PC-9 (cell line): ENCODE results near the gene CBX4. TPM values are rescaled to one million over a fixed set of nuclear protein-coding genes. Genes with fewer than 3 reads are reported as not detected.

Source experiments
- BruUV-seq: library from RNA; stranded (reverse); fragments of 400-500 nt; replicated peaks from 2 replicates; lab custom pipeline; 2021; lab: Mats Ljungman, UMichigan
- CTCF ChIA-PET: fragments of 300-600 bp; sonication (Branson Sonifier 250); formaldehyde crosslinking; loops from one replicate; lab custom pipeline; 2022; ENCODE audit warnings: antibody characterized with exemption; lab: Charles Lee
- POLR2A ChIA-PET: fragments of 300-600 bp; sonication (Branson Sonifier 250); formaldehyde crosslinking; loops from one replicate; lab custom pipeline; 2022; ENCODE audit warnings: antibody characterized with exemption; ENCODE audit not compliant: unreplicated experiment; lab: Charles Lee
- DNase-seq, 2 experiments: peaks; one replicate each; pipeline versions ENCODE4 v3.0.0 to v3.0.0-alpha.2; 2015 to 2022; ENCODE audit warnings: mixed read lengths in 1 of 2
- H2AFZ ChIP-seq: fragments of 200-600 bp; sonication (generic); 2 replicates; pipeline ENCODE4 v1.8.1; 2017; ENCODE audit warnings: antibody characterized with exemption
- H3F3A ChIP-seq: fragments of 200-600 bp; sonication (generic); 2 replicates; pipeline ENCODE4 v1.8.1; 2017; ENCODE audit warnings: antibody characterized with exemption, mild to moderate bottlenecking, low read depth; ENCODE audit not compliant: insufficient read depth
- H3K27ac ChIP-seq: fragments of 200-600 bp; sonication (generic); 2 replicates; pipeline ENCODE4 v1.6.1; 2016; ENCODE audit warnings: mixed run types
- H3K27me3 ChIP-seq: fragments of 200-600 bp; sonication (generic); 2 replicates; pipeline ENCODE4 v1.6.1; 2016; ENCODE audit warnings: low read depth, mixed run types; ENCODE audit not compliant: insufficient read depth
- H3K36me3 ChIP-seq: fragments of 200-600 bp; sonication (generic); 2 replicates; pipeline ENCODE4 v1.6.1; 2016; ENCODE audit warnings: low read depth, mixed run types
- H3K4me1 ChIP-seq: fragments of 200-600 bp; sonication (generic); replicated peaks from 2 replicates; pipeline ENCODE4 v1.6.1; 2016; ENCODE audit warnings: mixed run types; ENCODE audit not compliant: insufficient read depth
- H3K4me2 ChIP-seq: fragments of 200-600 bp; sonication (generic); 2 replicates; pipeline ENCODE4 v1.6.1; 2017; ENCODE audit warnings: mixed run types
- H3K4me3 ChIP-seq: fragments of 200-600 bp; sonication (generic); 2 replicates; pipeline ENCODE4 v1.6.1; 2016; ENCODE audit warnings: mixed run types
- H3K79me2 ChIP-seq: fragments of 200-600 bp; sonication (generic); 2 replicates; pipeline ENCODE4 v1.6.1; 2017; ENCODE audit warnings: low read depth, mixed run types
- H3K9me2 ChIP-seq: fragments of 200-600 bp; sonication (generic); 2 replicates; pipeline ENCODE4 v1.8.1; 2017; ENCODE audit warnings: mild to moderate bottlenecking; ENCODE audit not compliant: insufficient read depth
- H3K9me3 ChIP-seq: fragments of 200-600 bp; sonication (generic); 2 replicates; pipeline ENCODE4 v1.8.1; 2016; ENCODE audit warnings: low read depth; ENCODE audit not compliant: insufficient read depth
- H4K20me1 ChIP-seq: fragments of 200-600 bp; sonication (generic); 2 replicates; pipeline ENCODE4 v1.8.1; 2017; ENCODE audit not compliant: insufficient read depth
- EZH2 ChIP-seq: fragments of 200-600 bp; sonication (generic); IDR thresholded peaks from 2 replicates; pipeline ENCODE4 v1.8.0; 2017; ENCODE audit warnings: antibody characterized with exemption, low read depth
- intact Hi-C: fragments of 100-400 bp; cut with micrococcal nuclease; formaldehyde crosslinking; loops from one replicate; pipeline ENCODE4 v1.10.0; 2022; ENCODE audit not compliant: unreplicated experiment
- total RNA-seq: library from RNA; stranded (reverse); gene quantifications from 2 replicates; pipeline ENCODE4 v1.2.3, GENCODE V29; 2021
- TF ChIP-seq, protein P1 (sequence below): fragments of 200-600 bp; sonication (generic); conservative IDR thresholded peaks from 2 replicates; pipeline ENCODE4 v1.6.1; 2017; ENCODE audit warnings: mixed run types, antibody characterized with exemption, mild to moderate bottlenecking, moderate library complexity

The CBX4 gene
- total RNA-seq, 1 experiment from 2014 or later, result 32.0 TPM

DNA sequence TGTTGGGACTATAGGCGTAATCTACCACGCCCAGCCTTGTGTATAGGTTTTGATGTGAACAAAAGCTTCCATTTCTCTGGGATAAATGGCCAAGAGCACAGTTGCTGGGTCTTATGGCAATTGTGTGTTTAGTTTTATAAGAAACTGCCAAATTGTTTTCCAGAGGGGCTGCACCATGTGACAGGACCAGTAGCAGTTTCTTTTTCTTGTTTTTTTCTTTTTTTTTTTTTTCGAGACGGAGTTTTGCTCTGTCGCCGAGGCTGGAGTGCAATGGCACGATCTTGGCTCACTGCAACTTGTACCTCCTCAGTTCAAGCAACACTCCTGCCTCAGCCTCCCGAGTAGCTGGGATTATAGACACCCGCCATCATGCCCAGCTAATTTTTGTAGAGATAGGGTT, 34.3 kb upstream of the CBX4 start:
- Histone ChIP-seq H3F3A (no peaks in the 10 kb centered on the region), H3K79me2 (no peaks in the 10 kb centered on the region), H3K4me1 (no peaks in the 10 kb centered on the region), H3K27ac (no peak overlapping the region), H3K4me3 (no peak overlapping the region), H2AFZ (no peak overlapping the region), H3K27me3 (no peaks in the 10 kb centered on the region), H4K20me1 (no peaks in the 10 kb centered on the region), H3K9me2 (no peaks in the 10 kb centered on the region), H3K9me3 (no peaks in the 10 kb centered on the region), H3K4me2 (no peak overlapping the region), H3K36me3 (no peaks in the 10 kb centered on the region)
- intact Hi-C loops, result no loop called here
- ChIA-PET CTCF (interaction anchor here (0.6 to 1.2 kb wide), 3 partner anchors 22 to 35 kb away, joined by 3 to 5 read pairs (median 4); no protein-coding TSS in a partner anchor), POLR2A (no interaction called here)
- TF ChIP-seq EZH2, result no peak
- TF ChIP-seq, protein P1, sequence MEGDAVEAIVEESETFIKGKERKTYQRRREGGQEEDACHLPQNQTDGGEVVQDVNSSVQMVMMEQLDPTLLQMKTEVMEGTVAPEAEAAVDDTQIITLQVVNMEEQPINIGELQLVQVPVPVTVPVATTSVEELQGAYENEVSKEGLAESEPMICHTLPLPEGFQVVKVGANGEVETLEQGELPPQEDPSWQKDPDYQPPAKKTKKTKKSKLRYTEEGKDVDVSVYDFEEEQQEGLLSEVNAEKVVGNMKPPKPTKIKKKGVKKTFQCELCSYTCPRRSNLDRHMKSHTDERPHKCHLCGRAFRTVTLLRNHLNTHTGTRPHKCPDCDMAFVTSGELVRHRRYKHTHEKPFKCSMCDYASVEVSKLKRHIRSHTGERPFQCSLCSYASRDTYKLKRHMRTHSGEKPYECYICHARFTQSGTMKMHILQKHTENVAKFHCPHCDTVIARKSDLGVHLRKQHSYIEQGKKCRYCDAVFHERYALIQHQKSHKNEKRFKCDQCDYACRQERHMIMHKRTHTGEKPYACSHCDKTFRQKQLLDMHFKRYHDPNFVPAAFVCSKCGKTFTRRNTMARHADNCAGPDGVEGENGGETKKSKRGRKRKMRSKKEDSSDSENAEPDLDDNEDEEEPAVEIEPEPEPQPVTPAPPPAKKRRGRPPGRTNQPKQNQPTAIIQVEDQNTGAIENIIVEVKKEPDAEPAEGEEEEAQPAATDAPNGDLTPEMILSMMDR, result no peak
- no peak for DNase-seq
- no TSS peak for BruUV-seq

DNA sequence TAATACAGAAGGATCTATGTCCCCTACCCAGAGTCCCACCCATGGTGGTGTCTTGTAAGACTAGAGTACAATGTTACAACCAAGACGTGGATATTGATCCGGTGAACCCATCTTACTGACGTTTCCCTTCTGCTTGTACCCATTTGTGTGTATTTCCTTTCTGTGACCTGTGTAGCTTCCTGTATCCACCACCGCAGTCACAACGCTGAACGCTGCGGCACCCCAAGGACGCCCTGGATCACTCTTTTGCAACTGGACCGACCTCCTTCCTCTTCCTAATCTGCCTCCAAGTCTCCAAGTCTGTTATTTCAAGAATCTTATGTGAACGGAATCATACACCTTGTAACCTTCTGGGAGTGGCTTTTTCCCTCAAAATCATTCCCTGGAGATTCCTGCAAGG, 33.5 kb upstream of the CBX4 start:
- POLR2A ChIA-PET, result no interaction called here

DNA sequence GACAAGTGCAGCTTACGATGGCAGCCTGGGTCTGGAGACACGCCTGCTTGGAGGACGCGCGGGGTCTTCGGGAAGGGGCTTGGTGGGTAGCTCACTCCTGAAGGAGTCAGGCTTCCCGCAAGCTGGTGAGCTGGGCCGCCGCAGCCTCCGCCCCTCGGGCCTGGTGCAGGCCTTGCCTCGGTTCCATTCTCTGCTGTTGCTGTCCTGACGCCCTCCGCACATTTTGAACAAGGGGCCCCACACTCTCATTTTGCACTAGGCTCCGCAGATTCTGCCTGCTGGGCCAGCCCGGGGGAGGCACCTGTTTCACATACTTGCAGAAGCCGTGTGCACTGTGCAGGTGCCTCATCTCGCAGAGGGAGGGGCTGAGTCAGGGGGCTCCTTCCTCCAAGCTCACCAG, 31.9 kb upstream of the CBX4 start:
- no peaks in the 10 kb centered on the region for H3K9me3 ChIP-seq
- ChIA-PET CTCF (no interaction called here), POLR2A (no interaction called here)
- H3K4me3 ChIP-seq, result no peak overlapping the region
- no peak overlapping the region for H2AFZ ChIP-seq
- H4K20me1 ChIP-seq, result no peaks in the 10 kb centered on the region
- no peaks in the 10 kb centered on the region for H3K4me1 ChIP-seq
- no peak for DNase-seq
- intact Hi-C loops, result no loop called here
- no peak overlapping the region for H3K4me2 ChIP-seq
- BruUV-seq, result no TSS peak
- H3K79me2 ChIP-seq, result no peaks in the 10 kb centered on the region
- H3K36me3 ChIP-seq, result no peaks in the 10 kb centered on the region
- no peak overlapping the region for H3K27ac ChIP-seq
- H3F3A ChIP-seq, result no peaks in the 10 kb centered on the region
- no peaks in the 10 kb centered on the region for H3K27me3 ChIP-seq
- TF ChIP-seq, protein P1, result no peak
- TF ChIP-seq EZH2, result no peak
- H3K9me2 ChIP-seq, result no peaks in the 10 kb centered on the region

More for the DNA sequence above, 33.5 kb upstream of the CBX4 start:
- Histone ChIP-seq H4K20me1 (no peaks in the 10 kb centered on the region), H3K79me2 (no peaks in the 10 kb centered on the region), H3K4me3 (no peak overlapping the region), H3K4me2 (no peak overlapping the region), H3F3A (no peaks in the 10 kb centered on the region), H3K4me1 (no peaks in the 10 kb centered on the region), H2AFZ (no peak overlapping the region), H3K27me3 (no peaks in the 10 kb centered on the region), H3K27ac (no peak overlapping the region), H3K9me3 (no peaks in the 10 kb centered on the region), H3K36me3 (no peaks in the 10 kb centered on the region), H3K9me2 (no peaks in the 10 kb centered on the region)
- CTCF ChIA-PET, result interaction anchor here (0.6 kb wide), 1 partner anchor 36 kb away, joined by 3 read pairs; no protein-coding TSS in a partner anchor
- intact Hi-C loops, result no loop called here
- no peak for DNase-seq
- TF ChIP-seq, protein P1, result no peak
- TF ChIP-seq EZH2, result no peak
- no TSS peak for BruUV-seq
